Right lobe of liver (tissue), 6 donors: ENCODE results near the gene PIEZO2. TPM values are rescaled to one million over a fixed set of nuclear protein-coding genes. Genes with fewer than 3 reads are reported as not detected.

Experiments used
- ATAC-seq, 4 donors: fragments of 200-7000 bp; cut with Tn5 transposase; one replicate each; pipeline ENCODE4 v1.9.1; 2020; ENCODE audit warnings: mild to moderate bottlenecking in 4 of 4, moderate library complexity in 4 of 4
- DNase-seq, 3 donors: peaks; one replicate each; pipeline ENCODE4 v3.0.0-alpha.2; 2020
- H3K27ac ChIP-seq, 3 donors: fragments of 200-600 bp; one replicate each; pipeline ENCODE4 v1.8.0; 2022
- H3K27me3 ChIP-seq, 2 donors: fragments of 200-600 bp; one replicate each; pipeline ENCODE4 v1.8.0; 2022
- H3K36me3 ChIP-seq, 4 donors: fragments of 200-600 bp; sonication (generic) in 1 of 4; one replicate each; pipeline versions ENCODE4 v1.5.1 to v1.8.0; 2017 to 2022; ENCODE audit warnings: control low read depth in 1 of 4
- H3K4me1 ChIP-seq, 4 donors: fragments of 200-600 bp; sonication (generic) in 1 of 4; one replicate each; pipeline versions ENCODE4 v1.5.1 to v1.8.0; 2017 to 2022; ENCODE audit warnings: control low read depth in 1 of 4
- H3K4me3 ChIP-seq, 3 donors: fragments of 200-600 bp; one replicate each; pipeline ENCODE4 v1.8.0; 2022
- H3K9me3 ChIP-seq, 4 donors: fragments of 200-600 bp; sonication (generic) in 1 of 4; one replicate each; pipeline versions ENCODE4 v1.5.1 to v1.8.0; 2017 to 2022; ENCODE audit warnings: control low read depth in 1 of 4
- POLR2A ChIP-seq: fragments of 450-650 bp; IDR thresholded peaks from one replicate; pipeline ENCODE4 v1.6.1; 2017; ENCODE audit warnings: antibody characterized with exemption, mild to moderate bottlenecking
- WGBS: methylation state at CpG from one replicate; pipeline ENCODE4 v1.1.6; 2018; ENCODE audit warnings: low coverage, low lambda C conversion rate; ENCODE audit not compliant: insufficient coverage; ENCODE audit errors: missing lambda C conversion rate; 5-methylcytosine and 5-hydroxymethylcytosine counted together
- intact Hi-C, 2 donors: fragments of 100-400 bp; cut with DNase I; formaldehyde crosslinking; loops; one replicate each; pipeline versions ENCODE4 v1.11.2 to v1.14.1; 2022
- total RNA-seq, 6 experiments: library from RNA; depleted of rRNA in 2 of 6; stranded (reverse); fragments of >200 nt in 2 of 6; fragmentation: NEBNext Ultra II Directional in 3 of 6; extraction: Animal tissue kit (Norgen Biotek cat#: 25700) in 3 of 6; gene quantifications; one replicate each; pipeline versions ENCODE4 v1.1.0 to v1.2.4, GENCODE V29; 2016 to 2023
- TF ChIP-seq, protein P1 (sequence below), 4 donors: fragments of 200-600 bp in 3 of 4; fragments of 450-650 bp in 1 of 4; IDR thresholded peaks; one replicate each; pipeline versions ENCODE4 v1.5.1 to v1.8.0; 2016 to 2022; ENCODE audit warnings: antibody characterized with exemption in 4 of 4, mild to moderate bottlenecking in 2 of 4
- donor health status: DM: no; HTN: yes; CAD: no.
- donor health status: DM: no; HTN: no; CAD: no.
- donor health status: DM: no; HTN: no; CAD: no.
- donor health status: DM: no; HTN: yes; CAD: no.
- donor health status: DM: no; HTN: yes; CAD: no.

Gene PIEZO2
- total RNA-seq, 6 experiments from 2014 or later = 6.6 to 16.9 (median 10.1) TPM

DNA sequence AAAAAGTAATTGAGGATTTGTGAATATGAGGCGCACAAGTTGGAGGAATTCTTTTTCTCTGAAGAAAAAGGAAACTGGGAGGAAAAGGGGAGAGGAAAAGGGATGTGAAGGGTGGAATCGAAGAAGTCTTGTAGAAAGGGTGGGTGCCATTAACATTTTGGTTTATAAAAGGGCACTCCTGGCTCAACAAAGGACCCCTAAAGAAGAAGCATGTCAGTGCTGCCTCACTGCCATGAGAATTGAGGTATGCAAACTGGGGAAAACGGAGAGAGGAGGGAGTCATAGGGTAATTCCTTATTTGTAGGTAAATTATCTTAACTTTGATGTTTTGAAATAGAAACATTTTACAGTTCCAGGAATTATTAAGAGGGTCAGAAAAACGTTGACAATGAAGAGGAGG, 416.4 kb downstream of the PIEZO2 start:
- Histone ChIP-seq H3K4me3 (no peak overlapping the region), H3K36me3 (no peaks in the 10 kb centered on the region), H3K27ac (no peak overlapping the region), H3K4me1 (no peaks in the 10 kb centered on the region), H3K27me3 (no peaks in the 10 kb centered on the region), H3K9me3 (no peaks in the 10 kb centered on the region)
- DNase-seq = no peak
- no peak for ATAC-seq
- intact Hi-C loops = no loop called here
- no peak for TF ChIP-seq POLR2A
- 44% methylated on average over 4 of the region's 4 CpGs for WGBS

DNA sequence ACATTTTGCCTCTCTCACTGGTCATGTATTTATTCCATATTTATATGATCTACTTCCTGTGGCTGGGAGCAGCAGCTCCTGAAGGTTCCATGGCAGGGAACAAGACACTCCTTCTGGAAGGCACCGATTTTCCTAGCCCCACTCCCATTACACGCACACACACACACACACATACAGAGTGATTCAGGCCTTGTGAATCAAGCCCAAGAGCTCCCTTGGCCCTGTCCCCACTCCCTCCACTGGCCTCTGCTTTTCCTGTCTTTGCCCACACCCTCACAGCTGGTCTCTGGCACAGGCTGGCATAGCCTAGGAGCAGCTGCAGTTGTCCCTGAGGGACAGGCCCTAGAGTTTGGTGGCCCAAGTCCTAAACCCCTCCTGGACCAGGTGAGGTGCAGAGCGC, 421.9 kb downstream of the PIEZO2 start:
- no CpG with 5 or more reads among the region's 3 CpGs for WGBS
- Histone ChIP-seq H3K4me1 (no peaks in the 10 kb centered on the region), H3K27ac (no peak overlapping the region), H3K27me3 (no peaks in the 10 kb centered on the region), H3K9me3 (no peaks in the 10 kb centered on the region), H3K4me3 (no peak overlapping the region), H3K36me3 (no peaks in the 10 kb centered on the region)
- DNase-seq (no peak), ATAC-seq (no peak)
- TF ChIP-seq, protein P1, sequence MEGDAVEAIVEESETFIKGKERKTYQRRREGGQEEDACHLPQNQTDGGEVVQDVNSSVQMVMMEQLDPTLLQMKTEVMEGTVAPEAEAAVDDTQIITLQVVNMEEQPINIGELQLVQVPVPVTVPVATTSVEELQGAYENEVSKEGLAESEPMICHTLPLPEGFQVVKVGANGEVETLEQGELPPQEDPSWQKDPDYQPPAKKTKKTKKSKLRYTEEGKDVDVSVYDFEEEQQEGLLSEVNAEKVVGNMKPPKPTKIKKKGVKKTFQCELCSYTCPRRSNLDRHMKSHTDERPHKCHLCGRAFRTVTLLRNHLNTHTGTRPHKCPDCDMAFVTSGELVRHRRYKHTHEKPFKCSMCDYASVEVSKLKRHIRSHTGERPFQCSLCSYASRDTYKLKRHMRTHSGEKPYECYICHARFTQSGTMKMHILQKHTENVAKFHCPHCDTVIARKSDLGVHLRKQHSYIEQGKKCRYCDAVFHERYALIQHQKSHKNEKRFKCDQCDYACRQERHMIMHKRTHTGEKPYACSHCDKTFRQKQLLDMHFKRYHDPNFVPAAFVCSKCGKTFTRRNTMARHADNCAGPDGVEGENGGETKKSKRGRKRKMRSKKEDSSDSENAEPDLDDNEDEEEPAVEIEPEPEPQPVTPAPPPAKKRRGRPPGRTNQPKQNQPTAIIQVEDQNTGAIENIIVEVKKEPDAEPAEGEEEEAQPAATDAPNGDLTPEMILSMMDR (IDR thresholded peaks at IDR 0.05) = no peak
- no peak for TF ChIP-seq POLR2A
- intact Hi-C loops = no loop called here

DNA sequence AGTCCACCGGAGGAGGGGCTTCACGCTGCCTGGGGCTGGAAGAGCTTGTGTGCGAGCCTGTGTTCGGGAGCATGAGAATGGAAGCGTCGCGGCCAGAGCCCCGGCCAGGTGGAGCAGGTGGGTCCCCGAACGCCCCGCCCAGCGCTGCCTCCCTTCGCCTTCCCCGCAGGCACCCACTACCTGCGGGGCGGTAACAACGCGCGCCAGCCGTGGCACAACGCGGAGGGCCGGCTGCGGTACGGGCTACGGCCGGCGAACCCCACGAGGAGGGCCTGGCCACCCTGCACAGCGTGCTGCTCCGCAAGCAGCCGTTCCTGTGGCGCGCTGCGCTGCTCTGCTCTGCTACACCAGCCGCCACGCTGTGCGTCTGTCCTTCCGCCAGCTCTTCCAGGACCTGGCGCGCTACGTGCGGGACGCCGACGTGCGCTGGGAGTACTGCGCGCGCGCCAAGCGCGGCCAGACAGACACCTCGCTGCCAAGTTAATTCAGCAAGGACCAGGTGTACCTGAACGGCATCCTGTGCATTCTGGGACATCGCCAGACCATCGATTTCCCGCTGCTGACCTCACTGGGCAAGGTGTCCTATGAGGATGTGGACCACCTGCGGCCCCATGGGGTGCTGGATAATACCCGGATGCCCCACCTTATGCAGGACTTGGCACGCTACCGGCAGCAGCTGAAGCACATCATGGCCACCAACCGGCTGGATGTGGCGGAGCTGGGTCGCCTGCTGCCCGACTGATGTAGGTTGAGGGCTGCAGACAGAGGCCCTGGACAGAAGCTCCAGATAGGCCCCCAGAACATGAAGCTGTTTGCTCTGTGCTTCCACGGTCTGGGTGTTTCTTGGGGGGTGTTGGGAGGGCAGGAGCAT, 422.9 kb downstream of the PIEZO2 start:
- Histone ChIP-seq H3K27me3 (no peaks in the 10 kb centered on the region), H3K36me3 (no peaks in the 10 kb centered on the region), H3K4me3 (peak overlapping the region in 2 of 3 donors; percentile 18 to 56), H3K27ac (no peak overlapping the region), H3K4me1 (no peaks in the 10 kb centered on the region), H3K9me3 (no peaks in the 10 kb centered on the region)
- intact Hi-C loops = no loop called here
- TF ChIP-seq POLR2A = no peak
- TF ChIP-seq, protein P1 (IDR thresholded peaks at IDR 0.05) = no peak
- 49% methylated on average over 13 of the region's 67 CpGs for WGBS
- ATAC-seq = peak; percentile 50 to 91 (median 82)
- DNase-seq = peak; percentile 29 to 74 (median 63)

DNA sequence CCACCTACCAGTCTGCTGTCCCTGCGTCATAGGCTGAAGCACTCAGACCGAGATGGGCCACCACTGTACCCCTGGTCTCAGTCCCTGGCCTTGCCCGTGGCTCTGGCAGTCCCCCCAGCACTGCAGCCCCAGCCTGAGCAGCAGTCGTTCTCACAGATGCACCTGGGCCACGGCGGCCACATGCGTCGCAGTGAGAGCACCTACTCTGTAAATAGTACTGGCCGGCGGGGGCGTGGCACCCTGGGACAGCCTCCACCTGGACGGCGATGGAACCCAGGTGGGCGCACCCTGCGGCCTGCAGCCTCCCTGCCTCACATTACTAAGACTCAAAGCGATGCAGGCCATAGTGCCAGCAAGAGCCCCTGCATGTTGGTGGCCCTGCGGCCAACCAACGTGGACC, 424.7 kb downstream of the PIEZO2 start:
- WGBS = no CpG with 5 or more reads among the region's 18 CpGs
- peak in 1 of 4 donors; percentile 13 for ATAC-seq

DNA sequence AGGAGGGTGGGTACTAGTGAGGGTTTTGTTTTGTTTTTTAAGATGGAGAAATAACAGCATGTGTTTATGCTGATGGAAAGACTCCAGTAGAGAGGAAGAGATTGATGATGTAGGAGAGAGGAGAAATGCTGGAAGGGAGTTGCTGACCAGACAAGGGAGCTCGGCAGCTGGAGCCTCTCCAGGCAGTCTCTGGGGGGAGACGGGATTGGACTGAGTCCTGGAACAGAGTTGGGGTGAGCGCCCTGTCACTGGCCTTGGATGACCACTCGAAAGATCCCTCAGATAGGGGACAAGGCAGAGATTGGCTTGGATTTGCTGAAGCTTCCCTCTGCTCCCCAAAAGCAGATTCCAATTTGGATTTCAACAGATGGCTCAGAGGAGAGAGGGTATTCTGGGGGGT, 425.9 kb downstream of the PIEZO2 start:
- H3K4me1 ChIP-seq = no peaks in the 10 kb centered on the region
- no peak overlapping the region for H3K4me3 ChIP-seq
- intact Hi-C loops = no loop called here
- WGBS = 60% methylated on average over 2 of the region's 4 CpGs
- DNase-seq (no peak), ATAC-seq (no peak)
- TF ChIP-seq, protein P1 (IDR thresholded peaks at IDR 0.05) = no peak
- no peak for TF ChIP-seq POLR2A
- H3K27ac ChIP-seq = no peak overlapping the region
- no peaks in the 10 kb centered on the region for H3K27me3 ChIP-seq
- H3K9me3 ChIP-seq = no peaks in the 10 kb centered on the region
- H3K36me3 ChIP-seq = no peaks in the 10 kb centered on the region

More for the DNA sequence above, 424.7 kb downstream of the PIEZO2 start:
- TF ChIP-seq, protein P1 (IDR thresholded peaks at IDR 0.05) = no peak
- TF ChIP-seq POLR2A = no peak
- Histone ChIP-seq H3K4me3 (no peak overlapping the region), H3K27me3 (no peaks in the 10 kb centered on the region), H3K4me1 (no peaks in the 10 kb centered on the region), H3K36me3 (no peaks in the 10 kb centered on the region), H3K27ac (no peak overlapping the region), H3K9me3 (no peaks in the 10 kb centered on the region)
- intact Hi-C loops = no loop called here
- DNase-seq = no peak
